HG02970 (cell line): ENCODE results near the gene ELAVL3.
"Not testable (repeated sequence)": the region's sequence is repeated elsewhere in the genome, so short reads cannot be mapped to it uniquely, and the experiment has no call there.

ENCODE experiments used
- ATAC-seq: cut with Tn5 transposase; IDR thresholded peaks from one replicate; pipeline ENCODE4 v1.9.1; 2021; ENCODE audit warnings: mild to moderate bottlenecking, moderate library complexity, moderate number of reproducible peaks; ENCODE audit not compliant: unreplicated experiment, low FRiP score

ELAVL3 gene

GRCh38 chr19:11445141-11445540, 35.7 kb downstream of the ELAVL3 start:
- no peak for ATAC-seq

- ATAC-seq = no peak
These were observed 36.8 kb downstream of the ELAVL3 start for GRCh38 chr19:11444059-11444458.

GRCh38 chr19:11437955-11438354, 42.9 kb downstream of the ELAVL3 start:
- no peak for ATAC-seq

- no peak for ATAC-seq
These were observed 45.0 kb downstream of the ELAVL3 start for GRCh38 chr19:11435833-11436313.

- peak; percentile 94 for ATAC-seq
These were observed 45.6 kb downstream of the ELAVL3 start, which contains the start of the genes ODAD3 and PRKCSH for GRCh38 chr19:11435057-11435832. ODAD3 (minus strand) TSS chr19:11435121; CDS start chr19:11435016, 105 bp downstream. PRKCSH (plus strand) TSS chr19:11435635; CDS start chr19:11436118, 483 bp downstream.

GRCh38 chr19:11434703-11435056, 46.2 kb downstream of the ELAVL3 start:
- ATAC-seq = peak; percentile 5

- not testable (repeated sequence) for ATAC-seq
These were observed 47.3 kb downstream of the ELAVL3 start for GRCh38 chr19:11433526-11433925.

- ATAC-seq = no peak
These were observed 54.2 kb downstream of the ELAVL3 start for GRCh38 chr19:11426656-11427055.

- ATAC-seq = no peak
These were observed 55.0 kb downstream of the ELAVL3 start for GRCh38 chr19:11425719-11426457.

GRCh38 chr19:11423791-11424181, 57.1 kb downstream of the ELAVL3 start:
- ATAC-seq = no peak

GRCh38 chr19:11423164-11423790, 57.6 kb downstream of the ELAVL3 start:
- ATAC-seq = no peak

GRCh38 chr19:11422163-11423065, 58.4 kb downstream of the ELAVL3 start:
- peak; percentile 76 for ATAC-seq

- peak; percentile 40 for ATAC-seq
These were observed 59.3 kb downstream of the ELAVL3 start for GRCh38 chr19:11421371-11422098.

GRCh38 chr19:11420429-11421370, 60.1 kb downstream of the ELAVL3 start:
- ATAC-seq = no peak

GRCh38 chr19:11418549-11419506, 62.0 kb downstream of the ELAVL3 start, which contains the start of gene RGL3:
RGL3 (minus strand) TSS chr19:11419314; CDS start chr19:11419278, 36 bp downstream.
- ATAC-seq = no peak

- no peak for ATAC-seq
These were observed 62.7 kb downstream of the ELAVL3 start for GRCh38 chr19:11418094-11418548.
